Measurements from ENCODE around the gene IKZF4. TPM values are rescaled to one million over a fixed set of nuclear protein-coding genes. Genes with fewer than 3 reads are reported as not detected.

IKZF4 gene
- total and polyA plus RNA-seq, 3 donors from 2014 or later = 10.7 to 17.7 (median 13.9) TPM

GRCh38 chr12:56034586-56035332 lies 13.9 kb downstream of the IKZF4 start:
- no peak for TF ChIP-seq CTCF (IDR thresholded peaks at IDR 0.05)
- TF ChIP-seq POLR2A (IDR thresholded peaks at IDR 0.05) = no peak
- DNase-seq = no peak
- intact Hi-C loops (cut with DNase I; ENCODE audit: low total_unique reads) = no loop called here

GRCh38 chr12:56037161-56037560 lies 16.3 kb downstream of the IKZF4 start:
- no peak overlapping the region for H3K27ac ChIP-seq
- H3K4me3 ChIP-seq = no peak overlapping the region
- 69 to 73% methylated on average over 2 of the region's 2 CpGs for WGBS, 2 donors
- DNase-seq = no peak
- TF ChIP-seq CTCF (IDR thresholded peaks at IDR 0.05) (no peak), POLR2A (IDR thresholded peaks at IDR 0.05) (no peak)
- peaks cover 3% of the 10 kb centered on the region for H3K4me1 ChIP-seq
- intact Hi-C loops (cut with DNase I; ENCODE audit: low total_unique reads) = no loop called here
- no peaks in the 10 kb centered on the region for H3K27me3 ChIP-seq
- H3K36me3 ChIP-seq (ENCODE audit: low read depth, missing control alignments) = no peaks in the 10 kb centered on the region
- no peaks in the 10 kb centered on the region for H3K9me3 ChIP-seq

More at GRCh38 chr12:56034586-56035332, 13.9 kb downstream of the IKZF4 start:
- H3K4me3 ChIP-seq = no peak overlapping the region
- H3K27me3 ChIP-seq = no peaks in the 10 kb centered on the region
- peaks cover 3% of the 10 kb centered on the region for H3K4me1 ChIP-seq
- no peaks in the 10 kb centered on the region for H3K9me3 ChIP-seq
- H3K27ac ChIP-seq = no peak overlapping the region
- H3K36me3 ChIP-seq (ENCODE audit: low read depth, missing control alignments) = no peaks in the 10 kb centered on the region
- 81 to 89% methylated on average over 12 to 21 of the region's 21 CpGs for WGBS, 2 donors

GRCh38 chr12:56038022-56038655 lies 17.3 kb downstream of the IKZF4 start:
- H3K4me3 ChIP-seq = no peak overlapping the region
- no peaks in the 10 kb centered on the region for H3K27me3 ChIP-seq
- H3K9me3 ChIP-seq = no peaks in the 10 kb centered on the region
- DNase-seq = no peak
- intact Hi-C loops (cut with DNase I; ENCODE audit: low total_unique reads) = no loop called here
- no peaks in the 10 kb centered on the region for H3K36me3 ChIP-seq (ENCODE audit: low read depth, missing control alignments)
- H3K27ac ChIP-seq = no peak overlapping the region
- no peak for TF ChIP-seq CTCF (IDR thresholded peaks at IDR 0.05)
- TF ChIP-seq POLR2A (IDR thresholded peaks at IDR 0.05) = no peak
- peaks cover 9% of the 10 kb centered on the region for H3K4me1 ChIP-seq
- 67 to 70% methylated on average over 2 of the region's 2 CpGs for WGBS, 2 donors

GRCh38 chr12:56040151-56040550 lies 19.3 kb downstream of the IKZF4 start:
- H3K4me3 ChIP-seq = no peak overlapping the region
- intact Hi-C loops (cut with DNase I; ENCODE audit: low total_unique reads) = no loop called here
- H3K27ac ChIP-seq = no peak overlapping the region
- H3K27me3 ChIP-seq = no peaks in the 10 kb centered on the region
- H3K4me1 ChIP-seq = peaks cover 13% of the 10 kb centered on the region
- WGBS, 2 donors = 86 to 100% methylated on average over 1 of the region's 1 CpG
- no peak for TF ChIP-seq POLR2A (IDR thresholded peaks at IDR 0.05)
- no peak for TF ChIP-seq CTCF (IDR thresholded peaks at IDR 0.05)
- H3K36me3 ChIP-seq (ENCODE audit: low read depth, missing control alignments) = no peaks in the 10 kb centered on the region
- H3K9me3 ChIP-seq = no peaks in the 10 kb centered on the region
- no peak for DNase-seq
